Measurements from ENCODE around the gene FCRL4. TPM values are rescaled to one million over a fixed set of nuclear protein-coding genes. Genes with fewer than 3 reads are reported as not detected.

Gene FCRL4
- total and polyA plus RNA-seq, 2 donors (not counting 3 experiments of a cell fraction or from before 2014, with no cell fraction given) = not detected

GRCh38 chr1:157622471-157622870, 24.6 kb upstream of the FCRL4 start:
- no peaks in the 10 kb centered on the region for H3K9me1 ChIP-seq (replicated peaks; ENCODE audit: control insufficient read depth, extremely low read depth, insufficient read depth, low read length)
- H3K27ac ChIP-seq (ENCODE audit: insufficient read depth, low read depth, low read length) = no peak overlapping the region
- no peaks in the 10 kb centered on the region for H3K27me3 ChIP-seq (ENCODE audit: control insufficient read depth in 2 of 2, insufficient read depth in 2 of 2, low read length in 2 of 2)
- no peak overlapping the region for H3K4me3 ChIP-seq (replicated peaks in 1 of 3; ENCODE audit: insufficient read depth in 1 of 3, low read depth in 1 of 3, low read length in 3 of 3)
- no peaks in the 10 kb centered on the region for H3K4me1 ChIP-seq (ENCODE audit: control insufficient read depth, extremely low read depth, insufficient read depth, low read length)
- TF ChIP-seq MAX (IDR thresholded peaks at IDR 0.05; ENCODE audit: insufficient read depth, insufficient read length) = no peak
- TF ChIP-seq POLR2A (IDR thresholded peaks at IDR 0.05; ENCODE audit: low read depth, low read length) = no peak
- no peak for TF ChIP-seq GATA2 (IDR thresholded peaks at IDR 0.05; ENCODE audit: insufficient read depth, insufficient read length, low read depth, low read length)
- no peak for TF ChIP-seq MYC (IDR thresholded peaks at IDR 0.05; ENCODE audit: low read depth, low read length)
- TF ChIP-seq EZH2 (IDR thresholded peaks at IDR 0.05; ENCODE audit: borderline replicate concordance, low read depth, low read length, severe bottlenecking) = no peak
- TF ChIP-seq FOS (IDR thresholded peaks at IDR 0.05; ENCODE audit: borderline replicate concordance, insufficient read depth, low read length) = no peak
- no peak for TF ChIP-seq CTCF (IDR thresholded peaks at IDR 0.05; ENCODE audit: extremely low read depth in 1 of 2, insufficient read depth in 1 of 2, low read depth in 1 of 2, low read length in 2 of 2)
- FAIRE-seq = no peak
- dilution Hi-C loops (cut with MboI; ENCODE audit: extremely low pct_ligation_motif_present, low sequenced_read_pairs) (no loop called here), intact Hi-C loops (cut with micrococcal nuclease) (no loop called here)
- CTCF ChIA-PET = interaction anchor here (1.2 kb wide), 1 partner anchor 42 kb away, joined by 4 read pairs; no protein-coding TSS in a partner anchor
- no peak overlapping the region for H3K4me2 ChIP-seq (ENCODE audit: insufficient read depth, low read length)
- H3K9me3 ChIP-seq (replicated peaks; ENCODE audit: control insufficient read depth, insufficient read depth, low read length) = no peaks in the 10 kb centered on the region
- no peak for DNase-seq (ENCODE audit: low read depth, low spot score)
- BruUV-seq (replicated peaks) = no TSS peak
- POLR2A ChIA-PET = no interaction called here
- no peaks in the 10 kb centered on the region for H3K36me3 ChIP-seq (ENCODE audit: control insufficient read depth in 2 of 2, extremely low read depth in 1 of 2, insufficient read depth in 2 of 2, low read length in 2 of 2)
- H3K79me2 ChIP-seq (ENCODE audit: control insufficient read depth, insufficient read depth, low read length) = no peaks in the 10 kb centered on the region
- H3K9ac ChIP-seq (replicated peaks; ENCODE audit: extremely low read depth, insufficient read depth, low read length) = no peak overlapping the region
- no peaks in the 10 kb centered on the region for H4K20me1 ChIP-seq (replicated peaks; ENCODE audit: control insufficient read depth, extremely low read depth, insufficient read depth, low read length)
- H2AFZ ChIP-seq (ENCODE audit: low read depth, low read length) = no peak overlapping the region
